ENCODE results near the gene RFTN1.

RFTN1 gene

GRCh38 chr3:16464511-16465148, 48.9 kb downstream of the RFTN1 start:
- DNase-seq (ENCODE audit: low spot score), result no peak

DNA sequence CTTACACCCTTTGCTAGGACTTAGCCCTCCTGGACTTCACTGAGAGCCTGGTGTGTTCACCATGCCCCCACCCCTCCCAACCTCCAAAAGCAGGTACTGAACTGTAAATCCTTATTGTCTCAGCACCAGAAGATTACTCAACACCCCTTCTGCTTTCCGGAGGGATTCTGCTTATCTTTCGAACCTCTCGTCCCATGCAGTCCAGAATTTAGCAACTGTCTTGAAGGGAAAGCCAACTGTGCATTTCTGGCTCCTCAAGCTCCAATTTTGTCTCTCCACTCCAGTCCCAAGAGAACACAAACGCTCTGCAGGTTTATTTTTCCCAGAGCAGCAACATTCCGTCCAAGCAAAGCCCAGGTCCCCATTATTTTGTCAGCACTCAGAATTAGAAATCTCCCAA, 49.6 kb downstream of the RFTN1 start:
- no peak for DNase-seq (ENCODE audit: low spot score)

GRCh38 chr3:16463119-16463518, 50.4 kb downstream of the RFTN1 start:
- no peak for DNase-seq (ENCODE audit: low spot score)

DNA sequence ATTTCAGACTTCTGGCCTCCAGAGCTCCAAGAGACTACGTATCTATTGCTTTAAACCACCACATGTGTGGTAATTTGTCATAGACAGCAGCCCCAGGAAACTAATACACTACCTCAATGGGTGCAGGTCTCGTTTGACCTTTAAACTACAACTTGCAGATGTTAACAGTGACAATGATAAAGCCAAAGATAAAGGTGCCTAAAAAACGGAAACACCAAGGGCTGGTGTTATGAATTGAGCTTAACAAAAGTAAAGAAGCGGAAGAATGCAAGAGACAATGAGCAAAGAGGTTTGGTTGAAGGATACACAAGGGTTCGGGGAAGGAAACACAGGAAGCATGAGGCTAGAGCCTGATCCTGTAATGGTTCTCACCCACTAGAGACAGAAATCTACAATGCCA, 50.8 kb downstream of the RFTN1 start:
- no peak for DNase-seq (ENCODE audit: low spot score)

DNA sequence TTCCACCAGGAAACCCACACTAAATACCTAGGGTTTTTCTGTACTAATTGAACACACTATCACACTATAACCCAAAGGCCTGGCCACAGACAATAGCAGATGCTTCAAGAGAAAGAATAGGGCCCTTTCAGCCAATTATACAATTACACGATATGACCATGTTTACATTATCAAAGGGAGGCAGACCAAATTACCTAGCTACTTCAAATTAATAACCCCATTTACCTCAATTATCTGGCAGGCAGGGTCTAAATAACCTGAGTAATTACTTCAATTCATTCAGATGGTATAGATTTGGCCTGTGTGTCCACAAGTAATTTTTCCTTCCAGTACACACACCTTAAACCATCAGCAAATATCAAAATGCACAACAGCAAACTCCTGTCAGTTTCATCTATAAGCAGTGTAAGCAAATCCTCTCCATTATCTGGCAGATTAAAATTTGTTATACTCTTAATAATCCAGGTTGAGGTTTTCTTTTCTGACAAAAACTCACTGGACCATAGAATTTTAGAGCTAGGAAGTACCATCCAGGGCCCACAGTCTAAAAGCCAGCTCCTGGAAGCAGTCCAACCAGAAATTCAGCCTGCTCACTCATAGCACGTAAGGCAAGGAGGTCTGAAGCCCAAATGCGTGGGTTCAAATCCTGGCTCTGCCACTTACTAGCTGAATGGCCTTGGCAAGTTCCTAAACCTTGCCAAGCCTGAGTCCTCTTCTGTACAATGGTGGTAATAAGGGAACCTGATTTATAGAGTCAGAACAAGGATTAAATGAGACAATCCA, 51.8 kb downstream of the RFTN1 start:
- DNase-seq (ENCODE audit: low spot score), result no peak

GRCh38 chr3:16460886-16461285, 52.6 kb downstream of the RFTN1 start:
- no peak for DNase-seq (ENCODE audit: low spot score)

DNA sequence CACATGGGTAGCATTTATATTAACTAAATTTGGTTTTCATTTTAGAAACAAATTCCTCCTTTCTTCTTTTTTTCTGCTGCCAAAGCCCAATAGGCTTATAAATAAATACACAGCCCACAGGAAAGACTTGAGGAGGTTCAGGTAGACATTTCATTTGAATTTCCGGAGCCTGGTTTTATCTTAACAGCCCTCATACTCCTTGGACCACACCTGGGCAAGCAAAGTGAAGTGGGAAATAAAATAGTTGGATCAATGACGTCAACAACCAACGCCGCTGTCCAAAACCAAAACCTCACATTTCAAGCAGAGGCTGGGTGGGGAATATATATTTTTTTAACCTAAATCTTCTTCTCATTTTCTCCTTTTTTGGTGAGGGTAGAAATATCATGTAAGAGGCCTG, 53.2 kb downstream of the RFTN1 start:
- no peak for DNase-seq (ENCODE audit: low spot score)

- no peak for DNase-seq (ENCODE audit: low spot score)
Measured at GRCh38 chr3:16456784-16457415, 56.6 kb downstream of the RFTN1 start.

- no peak for DNase-seq (ENCODE audit: low spot score)
Measured at GRCh38 chr3:16455966-16456365, 57.5 kb downstream of the RFTN1 start.

DNA sequence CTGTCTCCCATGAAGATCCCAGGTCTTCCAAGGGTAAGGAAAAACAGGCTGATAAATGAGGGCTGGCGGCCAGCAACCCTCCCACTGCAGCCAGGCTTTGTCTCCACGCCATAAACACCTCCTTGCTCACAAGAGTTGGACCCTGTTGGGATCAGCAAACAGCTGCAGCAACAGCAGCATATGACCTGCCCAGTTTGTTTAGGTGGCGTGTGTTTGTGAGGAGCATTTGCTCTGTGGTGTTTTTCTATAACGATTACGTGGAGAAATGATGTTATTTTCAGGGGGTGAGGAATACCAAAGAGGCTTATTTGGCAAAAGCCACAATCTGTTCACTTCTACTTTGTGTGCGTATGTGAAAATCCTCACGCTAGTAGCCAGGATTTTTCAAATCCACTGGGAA, 58.5 kb downstream of the RFTN1 start:
- DNase-seq (ENCODE audit: low spot score), result no peak

GRCh38 chr3:16452261-16452660, 61.2 kb downstream of the RFTN1 start:
- DNase-seq (ENCODE audit: low spot score), result no peak

GRCh38 chr3:16449369-16449768, 64.1 kb downstream of the RFTN1 start:
- no peak for DNase-seq (ENCODE audit: low spot score)

- DNase-seq (ENCODE audit: low spot score), result no peak
Measured at GRCh38 chr3:16448639-16449070, 64.8 kb downstream of the RFTN1 start.

GRCh38 chr3:16447135-16447534, 66.4 kb downstream of the RFTN1 start:
- no peak for DNase-seq (ENCODE audit: low spot score)

- no peak for DNase-seq (ENCODE audit: low spot score)
Measured at GRCh38 chr3:16444344-16444743, 69.2 kb downstream of the RFTN1 start.

DNA sequence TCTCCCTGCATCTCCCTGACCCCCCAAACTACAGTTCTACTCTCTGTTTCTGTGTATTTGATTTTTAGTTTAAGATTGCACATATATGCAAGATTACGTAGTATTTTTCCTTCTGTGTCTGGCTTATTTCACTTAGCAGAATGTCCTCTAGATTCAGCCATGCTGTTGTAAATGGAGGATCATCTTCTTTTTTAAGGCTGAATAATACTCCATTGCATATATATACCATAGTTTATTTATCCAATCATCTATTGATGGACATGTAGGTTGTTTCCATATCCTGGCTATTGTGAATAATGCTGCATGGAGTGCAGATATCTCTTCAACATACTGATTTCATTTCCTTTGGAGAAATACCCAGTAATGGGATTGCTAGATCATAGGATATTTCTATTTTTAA, 70.8 kb downstream of the RFTN1 start:
- no peak for DNase-seq (ENCODE audit: low spot score)

DNA sequence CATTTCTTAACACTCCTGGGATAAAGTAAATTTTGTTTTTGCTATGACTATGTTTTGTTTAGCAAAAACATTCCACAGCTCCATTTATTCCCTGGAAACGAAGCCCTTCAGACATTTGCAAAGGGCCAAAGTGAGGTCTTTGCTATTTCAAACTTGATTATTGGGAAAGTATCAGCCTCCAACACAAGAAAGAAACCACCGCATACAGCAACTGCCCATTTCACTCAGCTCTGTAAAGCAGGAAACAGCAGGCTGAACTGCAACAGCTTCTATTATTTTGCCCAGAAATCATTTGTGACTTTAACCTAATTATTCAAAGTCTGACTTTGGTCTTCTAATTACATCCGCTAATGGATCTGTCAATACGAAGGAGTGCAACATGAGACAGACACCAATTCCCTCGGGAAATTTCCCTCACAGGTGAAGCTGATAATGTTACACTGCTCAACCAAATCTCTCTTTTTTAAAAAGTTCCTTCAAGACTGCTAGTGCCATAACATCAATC, 72.1 kb downstream of the RFTN1 start:
- no peak for DNase-seq (ENCODE audit: low spot score)

DNA sequence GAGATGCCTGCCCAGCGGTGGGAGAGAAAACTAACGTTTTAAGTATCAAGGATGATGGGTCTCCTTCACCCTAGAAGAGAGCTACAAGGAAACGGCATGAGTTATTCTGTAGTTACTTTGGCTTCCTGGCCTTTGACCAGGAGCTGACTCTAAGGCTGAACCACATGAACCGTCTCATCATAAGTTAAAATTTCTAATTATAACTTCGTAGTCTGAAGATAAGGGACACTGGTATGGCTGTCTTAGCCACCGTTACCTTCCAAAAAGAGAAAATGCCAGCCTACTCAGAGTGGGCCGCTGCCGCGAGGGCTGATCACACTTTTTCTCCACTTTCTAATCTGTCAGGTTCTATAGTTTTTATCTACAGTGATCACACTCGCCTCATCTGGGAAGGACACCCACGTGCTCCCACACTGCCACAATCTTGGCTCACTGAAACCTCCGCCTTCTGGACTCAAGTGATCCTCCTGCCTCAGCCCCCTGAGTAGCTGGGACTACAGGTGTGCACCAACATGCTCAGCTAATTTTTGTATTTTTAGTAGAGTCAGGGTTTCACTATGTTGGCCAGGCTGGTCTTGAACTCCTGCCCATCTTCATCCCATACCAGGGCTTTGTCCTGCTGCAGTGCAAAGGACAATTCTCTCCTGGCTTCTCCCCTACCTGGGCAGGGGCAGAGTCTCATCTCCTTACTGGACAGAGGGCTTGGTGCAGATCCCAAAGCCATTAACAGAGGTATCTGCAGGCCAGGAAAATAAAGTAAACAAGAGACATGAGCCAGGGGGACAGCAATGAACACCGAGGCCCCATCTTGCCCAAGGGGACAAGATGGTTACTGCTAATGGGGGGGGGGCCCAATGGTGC, 73.4 kb downstream of the RFTN1 start:
- no peak for DNase-seq (ENCODE audit: low spot score)

GRCh38 chr3:16439163-16439847, 74.2 kb downstream of the RFTN1 start:
- DNase-seq (ENCODE audit: low spot score), result no peak

- no peak for DNase-seq (ENCODE audit: low spot score)
Measured at GRCh38 chr3:16437640-16438039, 75.9 kb downstream of the RFTN1 start.

GRCh38 chr3:16433701-16434151, 79.8 kb downstream of the RFTN1 start:
- DNase-seq (ENCODE audit: low spot score), result no peak
